ENCODE data around the gene CFAP251. TPM values are rescaled to one million over a fixed set of nuclear protein-coding genes. Genes with fewer than 3 reads are reported as not detected.

The CFAP251 gene
- total RNA-seq, 4 donors from 2014 or later = 0.34 to 2.9 (median 2.2) TPM

- WGBS, 2 donors = 44 to 86% methylated on average over 12 to 15 of the region's 17 CpGs
- Histone ChIP-seq H3K4me3 (no peak overlapping the region), H3K4me1 (peaks cover 8 to 31% (median 8%) of the 10 kb centered on the region in 3 donors), H3K9me3 (peaks cover 0 to 9% (median 0%) of the 10 kb centered on the region in 3 donors), H3K36me3 (no peaks in the 10 kb centered on the region), H3K27me3 (peaks cover 0 to 91% (median 0%) of the 10 kb centered on the region in 4 donors), H3K27ac (peak overlapping the region in 2 of 4 donors; percentile 36 to 38)
- DNase-seq = no peak
- intact Hi-C loops (cut with DNase I) = no loop called here
- TF ChIP-seq CTCF (IDR thresholded peaks at IDR 0.05) (no peak), POLR2A (IDR thresholded peaks at IDR 0.05) (no peak)
These were observed 83.2 kb downstream of the CFAP251 start for GRCh38 chr12:122001466-122002209.

DNA sequence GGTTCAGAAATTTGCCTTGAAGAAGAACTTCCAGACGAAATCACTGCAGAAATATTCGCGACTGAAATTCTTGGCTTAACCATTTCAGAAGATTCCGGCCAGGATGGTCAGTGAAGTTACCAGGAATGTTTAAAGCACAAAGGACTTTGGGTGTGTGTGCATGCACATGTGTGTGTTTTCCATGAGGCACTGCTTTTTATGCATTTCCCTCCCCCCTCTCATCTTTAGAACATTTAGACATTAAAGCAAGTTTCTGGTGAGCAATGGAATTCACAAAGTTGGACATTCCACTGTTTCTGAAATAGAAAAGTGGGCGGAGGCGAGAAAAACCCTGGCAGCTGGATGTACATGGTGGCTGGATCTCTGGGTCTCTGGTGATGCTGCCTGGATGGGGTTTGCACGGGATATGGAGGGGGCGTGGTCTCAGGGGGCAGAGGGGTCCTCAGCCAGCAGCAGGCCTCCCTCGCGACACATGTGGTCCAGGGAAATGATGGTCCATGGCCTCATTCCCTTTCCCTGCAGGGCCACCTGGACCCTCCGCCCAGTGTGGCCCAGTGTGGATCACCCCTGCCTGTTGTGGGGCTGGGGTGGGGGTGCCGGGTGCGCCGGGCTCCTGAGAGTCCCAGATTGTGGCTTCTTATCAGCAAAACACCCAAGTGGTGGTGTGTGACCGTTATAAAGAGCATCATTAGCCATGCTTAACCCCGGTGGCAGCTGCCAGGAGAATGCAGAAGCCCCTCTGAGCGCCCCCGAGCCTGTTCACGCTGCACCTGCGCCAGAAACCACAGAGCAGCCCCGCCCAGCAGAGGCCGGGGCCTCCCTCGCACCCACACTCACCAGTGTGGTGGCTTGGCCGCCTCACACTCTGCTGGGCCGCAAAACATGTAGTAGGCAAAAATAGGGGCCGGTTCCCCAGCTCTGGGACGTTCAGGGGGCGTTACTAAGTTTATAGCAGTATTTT, 85.5 kb downstream of the CFAP251 start:
- no peak for TF ChIP-seq POLR2A (IDR thresholded peaks at IDR 0.05)
- TF ChIP-seq CTCF (IDR thresholded peaks at IDR 0.05) = no peak
- intact Hi-C loops (cut with DNase I) = no loop called here
- H3K4me3 ChIP-seq = no peak overlapping the region
- WGBS, 2 donors = 64 to 65% methylated on average over 8 to 13 of the region's 28 CpGs
- H3K36me3 ChIP-seq = no peaks in the 10 kb centered on the region
- H3K9me3 ChIP-seq = peaks cover 0 to 6% (median 0%) of the 10 kb centered on the region in 3 donors
- no peak for DNase-seq
- H3K27me3 ChIP-seq = peaks cover 0 to 90% (median 0%) of the 10 kb centered on the region in 4 donors
- H3K4me1 ChIP-seq = peaks cover 8 to 31% (median 8%) of the 10 kb centered on the region in 3 donors
- peak overlapping the region in 1 of 4 donors; percentile 72 for H3K27ac ChIP-seq

- no peaks in the 10 kb centered on the region for H3K36me3 ChIP-seq
- peaks cover 8 to 31% (median 8%) of the 10 kb centered on the region in 3 donors for H3K4me1 ChIP-seq
- no peaks in the 10 kb centered on the region for H3K9me3 ChIP-seq
- 21 to 44% methylated on average over 9 to 12 of the region's 12 CpGs for WGBS, 2 donors
- no peak for TF ChIP-seq POLR2A (IDR thresholded peaks at IDR 0.05)
- TF ChIP-seq CTCF (IDR thresholded peaks at IDR 0.05) = no peak
- peaks cover 0 to 90% (median 0%) of the 10 kb centered on the region in 4 donors for H3K27me3 ChIP-seq
- H3K27ac ChIP-seq = peak overlapping the region in 1 of 4 donors; percentile 72
- H3K4me3 ChIP-seq = no peak overlapping the region
- no peak for DNase-seq
- intact Hi-C loops (cut with DNase I) = no loop called here
These were observed 86.3 kb downstream of the CFAP251 start for GRCh38 chr12:122004633-122005071.

GRCh38 chr12:122005252-122005776, 86.9 kb downstream of the CFAP251 start:
- H3K4me3 ChIP-seq = no peak overlapping the region
- intact Hi-C loops (cut with DNase I) = no loop called here
- no peak for TF ChIP-seq POLR2A (IDR thresholded peaks at IDR 0.05)
- 76 to 82% methylated on average over 9 to 10 of the region's 11 CpGs for WGBS, 2 donors
- H3K4me1 ChIP-seq = peaks cover 8 to 31% (median 8%) of the 10 kb centered on the region in 3 donors
- H3K9me3 ChIP-seq = no peaks in the 10 kb centered on the region
- peaks cover 0 to 90% (median 0%) of the 10 kb centered on the region in 4 donors for H3K27me3 ChIP-seq
- peak overlapping the region in 1 of 4 donors; percentile 29 for H3K27ac ChIP-seq
- DNase-seq = no peak
- no peaks in the 10 kb centered on the region for H3K36me3 ChIP-seq

DNA sequence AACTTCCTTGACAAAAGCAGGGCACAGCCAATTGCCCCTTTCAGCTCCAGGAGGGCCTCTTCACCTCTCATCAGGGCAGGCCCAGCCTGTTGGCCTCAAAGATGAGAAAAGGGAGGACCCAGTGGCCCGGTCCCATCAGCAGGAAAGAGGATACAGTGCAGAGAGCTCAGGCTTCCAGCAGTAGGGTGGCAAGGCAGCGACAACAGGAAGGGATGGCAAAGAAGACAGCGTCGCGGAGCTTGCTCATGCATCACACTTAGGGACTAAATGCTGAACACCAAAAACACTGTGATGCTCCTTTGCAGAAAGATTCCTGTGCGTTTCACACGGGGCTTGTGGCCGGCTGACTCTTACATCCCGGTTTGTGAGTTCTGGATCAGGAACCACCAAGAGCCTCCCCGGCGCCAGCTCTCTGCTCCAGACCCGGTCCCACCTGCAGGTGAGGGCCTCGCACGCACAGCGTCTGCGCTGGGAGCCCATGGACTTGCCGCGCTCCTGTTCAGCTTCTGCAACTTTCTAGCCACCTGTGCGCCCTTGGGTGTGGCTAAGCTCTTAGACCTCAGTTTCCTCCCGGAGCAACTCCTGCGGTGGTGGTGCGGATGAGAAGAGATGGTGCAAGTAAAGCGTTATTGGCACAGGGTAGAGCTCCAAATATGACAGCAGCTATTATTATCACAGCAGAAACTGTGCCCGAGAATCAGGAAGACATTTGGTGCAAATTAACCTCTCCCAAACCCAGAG, 88.0 kb downstream of the CFAP251 start:
- no peak overlapping the region for H3K27ac ChIP-seq
- DNase-seq = no peak
- WGBS, 2 donors = 85 to 91% methylated on average over 13 to 19 of the region's 24 CpGs
- peaks cover 8 to 31% (median 8%) of the 10 kb centered on the region in 3 donors for H3K4me1 ChIP-seq
- intact Hi-C loops (cut with DNase I) = no loop called here
- no peaks in the 10 kb centered on the region for H3K36me3 ChIP-seq
- H3K4me3 ChIP-seq = no peak overlapping the region
- no peaks in the 10 kb centered on the region for H3K9me3 ChIP-seq
- H3K27me3 ChIP-seq = peaks cover 0 to 96% (median 0%) of the 10 kb centered on the region in 4 donors
- TF ChIP-seq CTCF (IDR thresholded peaks at IDR 0.05) (no peak), POLR2A (IDR thresholded peaks at IDR 0.05) (no peak)

Measured in esophagus squamous epithelium (tissue), 5 donors.